Peyer's patch (tissue), 4 donors: ENCODE results near the gene GNB1L.

Experiments used
- POLR2A ChIP-seq, 2 donors: fragments of 450-650 bp; IDR thresholded peaks; one replicate each; pipeline ENCODE4 v1.5.1; 2017; ENCODE audit warnings: antibody characterized with exemption in 2 of 2, mild to moderate bottlenecking in 2 of 2, moderate library complexity in 2 of 2
- TF ChIP-seq, protein P1 (sequence below), 6 experiments: fragments of 450-650 bp in 4 of 6; fragments of 200-600 bp in 2 of 6; sonication (generic) in 1 of 6; IDR thresholded peaks; one replicate each; pipeline ENCODE4 v1.5.1; 2017 to 2019; ENCODE audit warnings: antibody characterized with exemption in 6 of 6, mild to moderate bottlenecking in 3 of 6, moderate library complexity in 1 of 6

DNA sequence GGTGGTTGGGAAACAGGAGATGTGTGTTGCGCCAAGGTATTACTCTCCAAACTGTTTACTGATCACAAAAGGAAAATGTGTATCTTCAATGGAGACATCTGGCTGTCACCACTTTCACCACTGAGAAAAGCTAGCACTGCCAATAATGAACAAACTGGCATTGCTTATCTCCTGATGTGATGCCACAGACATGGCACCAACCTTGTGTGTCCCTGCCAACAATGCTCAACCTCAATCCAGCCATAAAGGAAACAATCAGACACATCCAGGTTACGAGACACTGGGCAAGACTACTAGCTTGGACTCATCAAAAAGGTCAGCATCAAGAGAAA is 28.1 kb downstream of the GNB1L start:
- TF ChIP-seq, protein P1, sequence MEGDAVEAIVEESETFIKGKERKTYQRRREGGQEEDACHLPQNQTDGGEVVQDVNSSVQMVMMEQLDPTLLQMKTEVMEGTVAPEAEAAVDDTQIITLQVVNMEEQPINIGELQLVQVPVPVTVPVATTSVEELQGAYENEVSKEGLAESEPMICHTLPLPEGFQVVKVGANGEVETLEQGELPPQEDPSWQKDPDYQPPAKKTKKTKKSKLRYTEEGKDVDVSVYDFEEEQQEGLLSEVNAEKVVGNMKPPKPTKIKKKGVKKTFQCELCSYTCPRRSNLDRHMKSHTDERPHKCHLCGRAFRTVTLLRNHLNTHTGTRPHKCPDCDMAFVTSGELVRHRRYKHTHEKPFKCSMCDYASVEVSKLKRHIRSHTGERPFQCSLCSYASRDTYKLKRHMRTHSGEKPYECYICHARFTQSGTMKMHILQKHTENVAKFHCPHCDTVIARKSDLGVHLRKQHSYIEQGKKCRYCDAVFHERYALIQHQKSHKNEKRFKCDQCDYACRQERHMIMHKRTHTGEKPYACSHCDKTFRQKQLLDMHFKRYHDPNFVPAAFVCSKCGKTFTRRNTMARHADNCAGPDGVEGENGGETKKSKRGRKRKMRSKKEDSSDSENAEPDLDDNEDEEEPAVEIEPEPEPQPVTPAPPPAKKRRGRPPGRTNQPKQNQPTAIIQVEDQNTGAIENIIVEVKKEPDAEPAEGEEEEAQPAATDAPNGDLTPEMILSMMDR (IDR thresholded peaks at IDR 0.05): no peak
- TF ChIP-seq POLR2A (IDR thresholded peaks at IDR 0.05): no peak
